ENCODE results near the gene ACMSD.
"Not testable (repeated sequence)": the region's sequence is repeated elsewhere in the genome, so short reads cannot be mapped to it uniquely, and the experiment has no call there.

ACMSD gene

DNA sequence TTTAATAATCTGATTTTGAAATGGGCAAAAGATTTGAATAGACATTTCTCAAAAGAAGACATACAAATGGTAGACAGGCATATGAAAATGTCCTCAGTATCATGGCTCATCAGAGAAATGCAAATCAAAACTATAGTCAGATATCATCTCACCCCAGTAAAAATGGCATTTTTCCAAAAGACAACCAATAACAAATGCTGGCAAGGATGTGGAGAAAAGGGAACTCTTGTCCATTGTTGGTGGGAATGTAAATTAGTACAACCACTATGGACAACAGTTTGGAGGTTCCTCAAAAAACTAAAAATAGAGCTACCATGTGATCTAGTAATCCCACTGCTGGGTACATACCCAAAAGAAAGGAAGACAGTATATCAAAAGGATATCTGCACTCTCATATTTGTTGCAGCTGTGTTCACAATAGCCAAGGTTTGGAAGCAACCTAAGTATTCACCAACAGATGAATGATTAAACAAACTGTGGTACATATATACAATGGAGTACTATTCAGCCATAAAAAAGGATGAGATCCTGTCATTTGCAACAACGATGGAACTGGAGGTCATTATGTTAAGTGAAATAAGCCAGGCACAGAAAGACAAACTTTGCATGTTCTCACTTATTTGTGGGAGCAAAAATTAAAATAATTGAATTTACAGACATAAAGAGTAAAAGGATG, 69.2 kb downstream of the ACMSD start:
- not testable (repeated sequence) for DNase-seq (ENCODE audit: low read depth)

DNA sequence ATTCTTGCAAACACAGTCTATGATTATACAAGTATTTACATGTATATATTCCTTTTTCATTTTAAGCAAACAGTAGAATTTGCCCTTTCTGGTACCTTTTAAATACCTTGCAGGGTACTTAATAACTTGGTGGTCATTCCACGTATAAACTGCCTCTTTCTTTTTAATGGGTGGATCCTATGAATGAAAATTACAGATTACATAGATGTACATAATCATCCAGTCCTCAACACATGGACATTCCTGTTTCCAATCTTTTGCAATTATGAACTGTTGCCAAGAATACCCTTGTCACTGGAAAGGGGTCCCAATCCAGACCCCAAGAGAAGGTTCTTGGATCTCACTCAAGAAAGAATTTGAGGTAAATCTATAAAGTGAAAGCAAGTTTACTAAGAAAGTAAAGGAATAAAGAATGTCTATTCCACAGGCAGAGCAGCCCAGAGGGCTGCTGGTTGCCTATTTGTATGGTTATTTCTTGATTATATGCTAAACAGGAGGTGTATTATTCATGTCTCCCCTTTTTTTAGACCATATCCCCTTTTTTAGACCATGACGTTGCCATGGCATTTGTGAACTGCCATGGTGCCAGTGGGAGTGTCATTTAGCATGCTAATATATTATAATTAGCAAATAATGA, 72.5 kb downstream of the ACMSD start:
- no peak for DNase-seq (ENCODE audit: low read depth)

DNA sequence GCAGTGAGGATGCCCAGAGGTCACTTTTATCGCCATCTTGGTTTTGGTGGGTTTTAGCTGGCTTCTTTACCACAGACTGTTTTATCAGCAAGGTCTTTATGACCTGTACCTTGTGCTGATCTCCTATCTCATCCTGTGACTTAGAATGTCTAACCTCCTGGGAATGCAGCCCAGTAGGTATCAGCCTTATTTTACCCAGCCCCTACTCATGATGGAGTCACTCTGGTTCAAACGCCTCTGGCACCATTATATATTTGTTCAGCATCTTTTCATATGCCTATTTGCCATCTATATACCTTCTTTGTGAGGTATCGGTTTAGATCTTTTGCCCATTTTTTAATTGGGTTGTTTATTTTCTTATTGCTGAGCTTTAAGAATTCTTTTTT, 73.0 kb downstream of the ACMSD start:
- DNase-seq (ENCODE audit: low read depth): no peak

DNA sequence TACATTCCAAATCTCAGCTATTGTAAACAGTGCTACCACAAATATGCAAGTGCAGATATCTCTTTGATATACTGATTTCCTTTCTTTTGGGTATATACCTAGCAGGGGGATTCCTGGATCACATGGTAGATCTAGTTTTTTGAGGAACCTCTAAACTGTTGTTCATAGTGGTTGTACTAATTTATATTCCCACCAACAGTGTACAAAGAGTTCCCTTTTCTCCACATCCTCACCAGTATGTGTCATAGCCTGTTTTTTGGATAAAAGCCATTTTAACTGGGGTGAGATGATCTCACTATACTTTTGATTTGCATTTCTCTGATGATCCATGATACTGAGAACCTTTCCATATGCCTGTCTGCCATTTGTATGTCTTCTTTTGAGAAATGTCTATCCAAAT, 73.9 kb downstream of the ACMSD start:
- DNase-seq (ENCODE audit: low read depth): no peak

DNA sequence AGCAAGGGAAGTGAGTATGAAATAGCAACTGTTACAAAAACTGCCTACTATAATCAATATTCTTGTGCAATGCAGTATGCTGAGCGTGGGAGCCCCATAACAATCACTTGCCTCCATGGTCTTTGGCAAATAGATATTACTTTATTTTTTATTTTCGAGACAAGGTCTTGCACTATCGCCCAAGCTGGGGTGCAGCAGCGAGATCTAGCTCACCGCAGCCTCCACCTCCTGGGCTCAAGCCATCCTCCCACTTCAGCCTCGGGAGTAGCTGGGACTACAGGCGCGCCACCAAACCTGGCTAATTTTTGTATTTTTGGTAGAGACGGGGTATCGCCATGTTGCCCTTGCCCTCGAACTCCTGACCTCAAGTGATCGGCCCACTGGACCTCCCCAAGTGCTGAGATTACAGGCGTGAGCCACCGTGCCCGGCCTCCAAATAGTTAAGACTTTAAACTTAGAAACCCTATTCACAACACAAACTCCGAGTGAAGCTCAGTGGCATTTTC, 79.0 kb downstream of the ACMSD start:
- DNase-seq (ENCODE audit: low read depth): no peak

DNA sequence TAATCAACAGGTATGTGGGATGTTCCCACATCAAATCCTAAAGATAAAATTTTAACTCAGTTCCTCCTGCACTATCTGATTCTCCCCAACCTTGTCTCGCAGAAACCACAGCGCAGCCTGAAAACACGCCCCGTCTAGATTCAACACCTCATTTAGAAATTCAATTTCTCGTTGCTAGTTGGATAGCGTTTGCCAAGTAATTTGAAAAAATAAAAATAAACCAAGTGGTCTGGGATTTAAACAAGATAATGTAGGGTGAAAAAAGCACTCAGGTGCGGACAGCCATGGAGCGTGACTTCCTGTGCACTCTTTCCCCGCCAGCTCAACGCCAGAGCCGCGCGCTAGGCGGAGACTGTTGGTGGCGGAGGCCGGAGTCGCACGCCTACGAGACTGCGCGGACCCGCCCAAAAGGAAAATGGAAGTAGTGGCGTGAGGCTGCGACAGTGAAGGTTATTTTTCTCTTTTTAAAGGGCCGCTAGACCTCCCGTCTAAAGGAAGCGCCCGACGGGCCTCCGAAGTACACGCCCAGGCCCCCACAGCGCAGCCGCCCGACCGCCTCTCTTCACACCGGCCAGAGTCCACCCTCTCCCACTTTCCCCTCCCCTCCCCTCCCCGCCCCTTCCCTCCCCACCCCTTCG, 79.6 kb downstream of the ACMSD start:
- DNase-seq (ENCODE audit: low read depth): peak; percentile 4

DNA sequence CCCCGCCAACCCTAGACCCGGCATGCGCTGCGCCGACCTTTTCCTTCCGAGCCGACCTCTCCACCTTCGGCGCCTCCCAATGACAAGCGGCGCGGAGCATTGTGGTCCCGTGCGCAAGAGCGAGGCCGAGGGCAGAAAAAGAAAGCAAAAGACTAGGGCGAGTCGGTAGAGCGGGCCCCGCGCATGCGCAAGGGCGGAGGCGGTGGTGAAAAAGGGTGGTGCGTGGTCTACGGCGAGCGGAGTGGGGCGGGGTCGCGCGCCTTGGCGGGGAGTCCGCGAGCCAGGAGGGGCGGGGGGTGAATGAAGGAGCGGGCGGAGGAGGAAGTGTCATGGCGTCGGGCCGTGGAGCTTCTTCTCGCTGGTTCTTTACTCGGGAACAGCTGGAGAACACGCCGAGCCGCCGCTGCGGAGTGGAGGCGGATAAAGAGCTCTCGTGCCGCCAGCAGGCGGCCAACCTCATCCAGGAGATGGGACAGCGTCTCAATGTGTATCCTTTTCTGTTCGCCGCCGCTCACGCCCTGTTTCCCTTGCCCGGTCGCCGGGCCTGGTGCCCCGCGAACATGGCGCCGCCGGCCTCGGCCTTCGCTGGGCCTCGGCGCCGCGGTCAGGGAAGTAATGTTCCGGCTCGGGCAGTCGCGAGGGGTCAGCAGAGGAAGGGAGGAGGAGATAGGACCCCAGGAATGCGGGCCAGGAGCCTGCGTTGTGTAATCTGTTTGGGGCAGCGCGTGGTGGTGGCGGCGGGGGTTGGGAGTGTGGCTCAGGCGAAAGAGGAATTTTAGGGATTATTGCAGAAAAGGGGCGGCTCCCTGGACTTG, 80.3 kb downstream of the ACMSD start, which contains the start of gene CCNT2:
TSS of gene CCNT2 (plus strand) at position 297 of the 815 bp plus-strand sequence. CDS start at position 330, 33 bp downstream.
- peak; percentile 95 for DNase-seq (ENCODE audit: low read depth)

DNA sequence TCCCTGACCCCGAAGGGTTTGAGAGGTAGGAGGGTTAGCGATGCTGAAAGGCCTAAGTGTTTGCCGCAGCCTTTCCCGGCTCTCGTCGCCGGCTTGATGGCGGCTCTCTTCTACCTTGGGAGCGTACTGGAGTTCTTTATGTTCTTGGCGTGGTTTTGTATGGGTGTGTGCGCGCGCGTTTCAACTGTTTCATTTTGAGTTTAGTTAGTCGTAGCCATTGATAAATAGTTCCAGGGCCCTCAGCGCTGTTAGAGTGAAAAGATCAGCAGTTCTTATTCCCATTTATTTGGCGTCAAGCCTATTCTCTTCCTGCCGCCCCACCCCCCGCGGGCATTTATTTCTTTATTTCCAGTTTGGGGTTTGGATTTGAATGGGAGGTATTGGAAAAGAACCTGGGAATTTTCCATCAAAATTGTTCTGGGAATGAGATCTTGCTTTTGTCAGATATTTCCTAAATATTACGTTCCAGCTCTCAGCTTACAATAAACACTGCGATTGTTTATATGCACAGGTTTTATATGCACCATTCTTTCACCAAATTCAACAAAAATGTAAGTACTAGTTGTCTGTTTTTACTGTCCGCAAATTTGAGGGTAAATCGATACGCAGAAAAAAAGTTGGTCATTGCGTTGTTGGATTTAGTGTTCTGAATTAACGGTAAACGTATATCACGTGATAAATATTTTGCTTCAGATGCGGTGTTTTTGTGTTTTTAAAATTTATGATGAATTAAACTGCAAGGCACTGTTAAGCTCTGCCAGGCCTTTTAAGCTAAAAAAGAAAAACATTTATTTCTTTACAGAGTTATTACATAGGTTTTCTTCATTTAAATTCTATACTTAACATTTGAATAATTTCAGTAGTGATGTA, 81.2 kb downstream of the ACMSD start:
- peak; percentile 13 for DNase-seq (ENCODE audit: low read depth)

DNA sequence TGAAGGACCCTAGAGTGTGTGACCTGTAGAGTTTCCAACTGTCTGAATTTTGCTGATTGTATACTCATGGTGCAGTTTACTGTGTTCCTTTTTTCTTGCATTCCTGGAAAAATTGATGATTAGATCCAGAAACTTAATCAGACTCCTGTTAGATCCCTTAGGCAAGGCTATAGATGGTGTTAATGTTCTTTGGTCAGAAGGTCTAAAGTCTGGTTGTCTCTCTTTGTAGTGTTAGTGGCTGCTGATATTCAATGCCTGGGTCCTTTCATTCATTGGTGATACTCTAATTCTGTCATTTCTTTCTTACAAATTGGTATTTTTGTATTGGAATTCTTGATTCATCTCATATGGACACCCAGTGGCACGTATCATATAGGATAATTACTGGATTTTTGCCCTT, 86.5 kb downstream of the ACMSD start:
- DNase-seq (ENCODE audit: low read depth): no peak

DNA sequence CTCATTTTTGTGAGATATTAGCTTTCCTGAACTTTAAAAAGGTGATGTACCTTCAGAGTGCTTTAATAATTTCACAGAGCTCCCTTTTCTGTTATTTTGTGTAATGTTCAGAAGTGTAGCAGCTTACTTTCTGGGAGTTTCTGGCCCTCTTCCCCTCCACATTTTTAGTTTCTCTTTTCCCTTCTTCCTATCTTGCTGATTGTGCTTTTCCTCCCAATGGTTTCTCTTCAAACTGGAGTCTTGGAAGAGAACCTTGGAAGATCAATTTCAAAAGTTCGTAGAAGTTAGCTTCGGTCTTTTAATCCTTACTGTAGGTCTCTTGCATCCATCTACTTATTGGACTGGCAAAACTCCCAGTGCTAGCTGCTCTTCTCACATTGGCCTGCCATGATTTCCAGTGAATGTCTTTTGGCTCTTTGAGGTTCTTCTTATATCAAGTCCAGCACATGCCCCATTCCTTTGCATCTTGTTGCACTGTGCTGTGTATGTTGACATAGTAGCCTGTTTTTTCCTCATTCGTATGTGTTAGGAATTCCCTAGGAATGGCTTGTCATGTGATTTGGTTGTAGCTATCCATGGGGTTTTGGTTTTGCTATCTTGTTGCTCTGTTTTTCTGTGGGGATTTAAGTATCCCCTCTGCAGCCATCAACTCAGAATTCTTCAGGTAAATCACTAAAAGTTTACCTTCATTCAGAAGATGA, 88.0 kb downstream of the ACMSD start:
- no peak for DNase-seq (ENCODE audit: low read depth)

DNA sequence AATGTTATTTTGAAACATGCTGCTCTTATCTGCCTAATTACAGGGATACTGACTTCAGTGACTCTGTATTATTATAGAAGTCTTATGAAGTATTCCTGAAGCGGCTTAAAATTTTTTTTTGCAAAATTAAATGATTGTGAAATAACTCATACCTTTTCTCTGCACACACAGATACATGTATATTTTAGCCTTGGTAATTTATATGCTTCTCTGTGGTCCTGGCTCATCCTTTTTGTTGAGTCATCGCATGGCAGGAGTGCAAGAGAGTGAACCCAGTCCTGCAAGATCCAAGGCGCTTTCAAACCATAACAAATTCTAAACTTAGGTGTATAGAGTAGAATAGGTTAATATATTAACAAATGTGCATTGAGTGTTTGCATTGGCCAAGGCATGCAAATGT, 88.8 kb downstream of the ACMSD start:
- no peak for DNase-seq (ENCODE audit: low read depth)

DNA sequence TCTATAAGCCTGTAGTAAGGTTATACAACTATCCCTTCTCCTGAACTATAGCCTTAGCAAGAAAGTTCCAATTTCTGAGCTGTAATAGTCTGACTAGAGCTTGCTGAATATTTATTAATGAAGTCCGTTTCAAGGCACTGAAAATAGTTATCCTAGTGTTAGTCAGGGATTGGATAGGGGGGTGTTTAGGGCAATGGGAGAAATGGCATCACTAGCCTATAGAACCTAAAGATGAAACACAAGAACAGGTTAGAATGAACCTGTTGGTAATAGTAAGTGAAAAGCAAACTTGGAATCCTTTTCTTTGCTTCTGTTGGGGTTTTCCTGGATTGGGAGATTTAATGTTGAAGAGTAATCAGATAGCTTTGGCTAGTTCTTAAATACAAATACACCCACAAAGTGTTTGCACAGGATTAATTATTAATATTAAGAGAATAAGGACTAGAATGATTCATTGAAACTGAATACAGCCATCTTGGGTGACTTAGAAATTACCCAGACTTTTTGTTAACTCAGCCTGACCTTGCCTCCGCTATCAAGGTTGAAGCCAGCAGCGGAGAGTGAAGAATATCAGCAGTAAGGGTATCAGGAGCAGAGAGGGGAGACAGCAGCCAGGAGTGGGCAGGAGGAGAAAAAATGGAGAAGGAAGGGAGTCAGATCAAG, 94.6 kb downstream of the ACMSD start:
- no peak for DNase-seq (ENCODE audit: low read depth)

DNA sequence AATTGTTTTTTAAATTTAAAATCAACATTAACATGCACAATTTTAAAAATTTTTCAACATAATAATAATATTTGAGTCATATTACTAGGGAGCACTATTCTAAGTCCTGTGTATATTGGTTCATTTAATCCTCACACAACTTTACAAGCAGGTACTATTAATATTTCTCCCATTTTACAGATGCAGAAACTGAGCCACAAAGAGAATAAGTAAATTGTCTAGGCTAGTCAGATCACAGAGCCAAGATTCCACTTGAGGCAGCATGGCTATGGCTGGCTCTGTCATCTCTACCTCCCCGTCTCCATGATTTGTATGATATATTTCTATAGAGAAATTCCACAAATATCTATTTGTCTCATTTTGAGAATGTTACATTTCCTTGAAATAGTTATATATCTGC, 95.3 kb downstream of the ACMSD start:
- no peak for DNase-seq (ENCODE audit: low read depth)

DNA sequence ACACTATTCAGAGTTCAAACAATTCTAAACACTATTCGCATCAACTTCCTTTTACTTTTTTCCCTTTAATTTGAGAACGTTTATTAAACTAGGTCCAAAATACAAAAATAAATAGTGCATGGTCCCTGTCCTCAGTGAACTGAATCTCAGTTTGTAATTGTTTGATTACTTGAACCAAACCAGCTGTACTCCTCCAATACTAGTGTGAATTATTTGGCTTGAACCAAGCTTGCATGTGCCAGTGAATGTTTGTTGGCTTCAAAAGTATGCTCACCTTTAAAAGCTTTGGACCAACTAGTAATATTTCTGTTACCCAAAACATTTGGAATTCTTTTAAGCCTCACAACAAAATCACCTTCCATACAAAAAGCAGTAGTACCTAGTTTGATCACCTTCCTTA, 95.7 kb downstream of the ACMSD start:
- DNase-seq (ENCODE audit: low read depth): no peak

DNA sequence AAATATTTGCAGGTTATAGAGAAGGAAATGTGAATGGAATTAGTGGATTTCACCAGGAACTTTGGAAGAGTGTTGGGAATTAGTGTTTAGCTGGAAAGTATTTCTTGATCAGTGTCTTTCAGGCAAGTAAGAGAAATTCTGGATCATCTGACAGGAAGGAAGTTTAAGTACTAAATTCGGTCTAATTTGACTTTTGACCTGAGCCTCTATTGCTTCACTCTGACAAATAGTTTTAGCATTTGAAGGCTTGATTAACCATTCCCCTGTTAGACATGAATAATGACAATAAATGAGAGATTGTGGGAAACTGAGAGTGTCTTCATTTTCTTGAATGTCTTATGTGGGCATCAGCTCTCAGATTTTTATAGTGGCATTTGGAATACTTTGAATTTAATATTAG, 96.2 kb downstream of the ACMSD start:
- peak; percentile 7 for DNase-seq (ENCODE audit: low read depth)

DNA sequence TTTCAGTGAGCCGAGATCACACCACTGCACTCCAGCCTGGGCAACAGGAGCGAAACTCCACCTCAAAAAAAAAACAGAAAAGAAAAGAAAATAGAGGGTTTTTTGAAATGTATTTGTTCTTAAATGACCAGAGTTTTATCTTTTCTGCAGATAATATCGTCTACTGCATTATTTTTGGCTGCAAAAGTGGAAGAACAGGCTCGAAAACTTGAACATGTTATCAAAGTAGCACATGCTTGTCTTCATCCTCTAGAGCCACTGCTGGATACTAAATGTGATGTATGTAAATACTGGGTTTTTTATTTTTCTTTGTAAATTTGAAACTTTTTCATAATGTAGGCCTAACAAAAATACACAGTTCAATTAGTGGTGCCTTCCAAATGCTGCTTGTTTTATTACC, 98.3 kb downstream of the ACMSD start:
- DNase-seq (ENCODE audit: low read depth): no peak

DNA sequence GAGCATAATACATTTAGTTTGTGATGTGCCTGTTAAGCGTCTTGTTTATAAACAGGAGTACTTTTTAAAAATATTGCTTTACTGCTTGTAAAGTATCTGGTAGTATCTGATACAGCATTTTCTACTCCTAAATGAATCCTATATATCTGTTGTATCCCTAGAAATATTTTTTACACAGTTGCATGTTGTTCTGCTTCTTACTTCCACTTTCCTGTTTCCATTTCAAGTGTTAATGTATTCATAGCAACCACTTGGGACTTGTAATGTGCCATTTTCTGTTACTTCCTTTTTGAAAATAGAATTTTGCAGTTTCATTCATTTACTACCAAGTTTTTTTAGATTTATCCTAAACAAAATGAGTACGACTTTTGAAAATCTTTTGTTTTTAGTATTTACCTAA, 105.1 kb downstream of the ACMSD start:
- no peak for DNase-seq (ENCODE audit: low read depth)

DNA sequence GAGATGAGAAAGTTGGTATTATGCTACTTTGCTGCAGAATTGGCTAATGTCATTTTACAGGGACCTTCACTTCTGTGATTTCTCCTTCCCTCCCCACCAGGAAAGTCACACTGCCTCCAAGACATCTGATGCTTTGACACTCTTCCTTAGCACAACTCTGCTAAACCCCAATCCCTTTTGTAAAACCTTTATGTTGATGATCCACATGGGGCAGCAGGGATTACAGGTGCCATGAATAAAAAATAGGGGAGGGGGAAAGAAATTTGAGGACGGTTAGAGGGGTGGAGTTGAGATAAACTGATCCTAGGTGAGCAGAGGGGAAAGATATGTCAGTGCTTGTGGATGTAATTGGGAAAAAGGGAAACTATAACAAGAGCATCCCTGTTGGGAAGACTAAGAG, 106.6 kb downstream of the ACMSD start:
- no peak for DNase-seq (ENCODE audit: low read depth)

DNA sequence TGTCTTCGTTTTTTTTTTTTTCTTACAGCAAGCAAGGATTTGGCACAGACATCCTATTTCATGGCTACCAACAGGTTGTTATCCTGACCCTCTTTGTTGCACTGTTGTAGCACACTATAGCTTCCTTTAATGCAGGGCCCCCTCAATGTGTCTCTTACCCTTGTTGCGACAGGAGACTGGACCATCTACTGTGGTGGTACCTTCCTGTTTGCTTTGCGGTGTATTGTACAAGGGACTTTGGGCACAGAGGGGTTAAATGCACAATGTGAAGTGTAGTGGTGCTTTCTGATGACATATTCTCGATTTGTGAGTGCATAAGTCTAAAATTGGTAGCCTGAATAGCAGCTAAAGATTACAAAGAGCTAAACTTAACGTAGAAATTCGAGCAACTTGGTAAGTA, 107.7 kb downstream of the ACMSD start:
- DNase-seq (ENCODE audit: low read depth): no peak

DNA sequence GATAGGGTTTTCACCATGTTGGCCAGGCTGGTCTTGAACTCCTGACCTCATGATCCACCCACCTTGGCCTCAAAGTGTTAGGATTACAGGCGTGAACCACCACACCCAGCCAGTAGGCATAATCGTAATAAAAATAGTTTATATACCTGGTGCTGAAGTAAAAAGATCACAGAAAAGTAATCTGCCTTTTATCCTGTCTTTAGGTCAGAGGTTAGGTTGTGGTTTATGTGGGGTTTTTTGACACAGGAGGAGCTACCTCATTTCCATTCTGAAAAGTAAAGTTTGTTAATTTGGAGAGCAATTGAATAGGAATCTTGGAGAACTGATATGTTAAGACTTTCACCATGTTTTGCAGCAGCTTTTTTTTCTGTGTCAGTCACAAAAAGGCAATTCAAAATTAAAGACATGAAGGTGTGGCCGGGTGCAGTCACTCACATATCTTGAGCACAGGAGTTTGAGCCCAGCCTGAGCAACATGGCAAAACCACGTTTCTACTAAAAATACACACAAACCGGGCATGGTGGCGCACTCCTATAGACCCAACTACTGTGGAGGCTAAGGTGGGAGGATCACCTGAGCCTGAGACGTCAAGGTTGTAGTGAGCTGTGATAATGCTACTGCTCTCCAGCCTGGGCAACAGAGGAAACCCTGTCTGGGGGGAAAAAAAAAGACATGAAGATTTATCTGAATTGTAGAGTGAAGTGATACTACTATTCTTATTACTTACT, 111.7 kb downstream of the ACMSD start:
- no peak for DNase-seq (ENCODE audit: low read depth)
